Gastrocnemius medialis (tissue), 4 donors: Measurements from ENCODE around the gene S100PBP.

Source experiments
- POLR2A ChIP-seq, 2 donors: fragments of 450-650 bp; IDR thresholded peaks; one replicate each; pipeline ENCODE4 v1.6.1; 2017; ENCODE audit warnings: antibody characterized with exemption in 2 of 2, mild to moderate bottlenecking in 2 of 2, moderate library complexity in 2 of 2
- TF ChIP-seq, protein P1 (sequence below), 5 experiments: fragments of 450-650 bp in 3 of 5; fragments of 200-600 bp in 2 of 5; sonication (generic) in 2 of 5; IDR thresholded peaks in 4 of 5; conservative IDR thresholded peaks in 1 of 5; 1 replicate in 4 of 5; 2 replicates in 1 of 5; pipeline ENCODE4 v1.5.1; 2016 to 2019; ENCODE audit warnings: antibody characterized with exemption in 5 of 5, mild to moderate bottlenecking in 3 of 5, moderate library complexity in 3 of 5

DNA sequence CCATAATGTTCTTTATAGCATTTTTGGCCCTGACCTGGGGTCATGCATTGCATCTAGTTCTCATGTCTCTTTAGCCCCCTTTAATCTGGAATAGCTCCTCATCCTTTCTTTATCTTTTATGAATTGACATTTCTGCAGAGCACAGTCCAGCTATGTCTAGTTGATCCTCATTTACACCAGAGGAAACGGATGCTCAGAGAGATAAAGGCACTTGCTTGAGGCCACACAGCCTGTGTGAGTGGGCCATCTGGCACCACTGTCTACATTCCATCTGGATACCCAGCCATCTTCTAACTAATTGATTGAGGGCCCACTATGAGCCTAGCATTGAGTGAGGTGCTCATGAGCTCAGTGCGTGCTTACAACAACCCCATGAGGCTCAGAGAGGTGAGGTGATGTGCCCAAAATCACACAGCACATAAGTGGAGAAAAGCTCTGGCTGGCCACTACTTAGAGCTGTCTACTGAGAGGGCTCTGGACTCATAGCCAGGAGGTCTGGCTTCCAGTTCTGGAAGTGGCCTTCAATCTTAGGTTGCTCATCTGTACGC lies 72.4 kb downstream of the S100PBP start:
- TF ChIP-seq, protein P1, sequence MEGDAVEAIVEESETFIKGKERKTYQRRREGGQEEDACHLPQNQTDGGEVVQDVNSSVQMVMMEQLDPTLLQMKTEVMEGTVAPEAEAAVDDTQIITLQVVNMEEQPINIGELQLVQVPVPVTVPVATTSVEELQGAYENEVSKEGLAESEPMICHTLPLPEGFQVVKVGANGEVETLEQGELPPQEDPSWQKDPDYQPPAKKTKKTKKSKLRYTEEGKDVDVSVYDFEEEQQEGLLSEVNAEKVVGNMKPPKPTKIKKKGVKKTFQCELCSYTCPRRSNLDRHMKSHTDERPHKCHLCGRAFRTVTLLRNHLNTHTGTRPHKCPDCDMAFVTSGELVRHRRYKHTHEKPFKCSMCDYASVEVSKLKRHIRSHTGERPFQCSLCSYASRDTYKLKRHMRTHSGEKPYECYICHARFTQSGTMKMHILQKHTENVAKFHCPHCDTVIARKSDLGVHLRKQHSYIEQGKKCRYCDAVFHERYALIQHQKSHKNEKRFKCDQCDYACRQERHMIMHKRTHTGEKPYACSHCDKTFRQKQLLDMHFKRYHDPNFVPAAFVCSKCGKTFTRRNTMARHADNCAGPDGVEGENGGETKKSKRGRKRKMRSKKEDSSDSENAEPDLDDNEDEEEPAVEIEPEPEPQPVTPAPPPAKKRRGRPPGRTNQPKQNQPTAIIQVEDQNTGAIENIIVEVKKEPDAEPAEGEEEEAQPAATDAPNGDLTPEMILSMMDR (IDR thresholded peaks at IDR 0.05 in 4 of 5, conservative IDR thresholded peaks at IDR 0.05 in 1 of 5) = no peak
- TF ChIP-seq POLR2A (IDR thresholded peaks at IDR 0.05) = no peak
